NCI-H748 treated with DMSO at 0.1 percent for 48 hours (cell line): ENCODE results near the gene RHOJ.
"Not testable (repeated sequence)": the region's sequence is repeated elsewhere in the genome, so short reads cannot be mapped to it uniquely, and the experiment has no call there.

Experiments
- DNase-seq: peaks from one replicate; lab custom pipeline; 2025; lab: John Stamatoyannopoulos, UW

RHOJ gene

DNA sequence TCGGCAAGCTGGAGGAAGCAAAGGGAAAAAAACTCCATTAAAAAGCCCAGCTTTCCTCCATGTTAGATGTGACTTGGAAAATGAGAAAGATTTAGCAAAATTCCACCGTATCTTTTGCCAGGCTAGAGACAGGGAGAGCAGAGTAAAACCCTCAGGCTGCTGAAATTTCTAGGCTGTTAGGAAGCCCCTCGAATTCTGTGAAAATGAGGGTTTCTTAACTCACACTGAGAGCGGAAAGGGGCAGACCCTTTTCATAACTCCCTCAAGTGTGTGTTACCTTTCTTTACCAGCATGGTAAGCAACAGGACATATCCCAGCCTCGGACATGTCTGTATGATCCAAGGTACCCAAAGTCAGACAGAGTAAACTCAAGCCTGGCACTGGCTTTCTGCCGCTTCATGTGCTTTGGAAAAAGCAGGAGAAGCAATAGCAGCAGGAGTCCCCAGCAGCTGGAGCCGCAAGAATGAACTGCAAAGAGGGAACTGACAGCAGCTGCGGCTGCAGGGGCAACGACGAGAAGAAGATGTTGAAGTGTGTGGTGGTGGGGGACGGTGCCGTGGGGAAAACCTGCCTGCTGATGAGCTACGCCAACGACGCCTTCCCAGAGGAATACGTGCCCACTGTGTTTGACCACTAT, at the start of gene RHOJ:
RHOJ (plus strand) TSS at position 37 of the 637 bp plus-strand sequence; CDS start at position 464, 427 bp downstream.
- DNase-seq: peak; percentile 51

DNA sequence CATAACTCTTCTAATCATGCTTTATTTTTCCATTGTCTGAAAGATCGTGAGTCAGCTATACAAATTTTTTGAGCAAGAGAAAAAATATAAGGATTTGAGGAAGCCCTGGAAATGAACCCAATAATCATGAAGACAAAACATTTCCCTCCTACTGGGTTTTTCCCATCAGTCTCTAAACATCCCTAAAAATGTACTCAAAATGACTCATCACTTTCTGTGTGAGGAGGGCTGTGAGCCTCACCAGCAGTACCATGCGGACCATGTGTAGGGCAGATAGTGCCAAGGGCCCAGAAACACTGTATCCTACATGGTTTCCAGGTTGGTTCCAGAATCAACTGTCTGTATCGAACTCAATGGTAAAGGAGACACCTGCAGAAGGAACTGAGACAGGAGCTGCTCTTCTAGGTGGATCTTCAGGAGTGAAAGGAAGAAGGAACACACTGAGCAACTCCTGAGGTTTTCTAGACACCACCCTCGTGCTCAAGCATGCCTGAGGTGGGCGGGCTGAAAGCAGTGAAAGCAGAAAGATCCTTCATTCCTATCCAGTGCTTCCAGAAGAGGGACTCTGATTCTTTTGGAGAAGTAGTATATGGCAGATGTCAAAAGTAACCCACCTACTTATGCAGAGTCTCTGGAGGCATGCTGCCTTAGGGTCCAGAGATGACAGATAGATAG, 48.6 kb upstream of the RHOJ start:
- DNase-seq: no peak

DNA sequence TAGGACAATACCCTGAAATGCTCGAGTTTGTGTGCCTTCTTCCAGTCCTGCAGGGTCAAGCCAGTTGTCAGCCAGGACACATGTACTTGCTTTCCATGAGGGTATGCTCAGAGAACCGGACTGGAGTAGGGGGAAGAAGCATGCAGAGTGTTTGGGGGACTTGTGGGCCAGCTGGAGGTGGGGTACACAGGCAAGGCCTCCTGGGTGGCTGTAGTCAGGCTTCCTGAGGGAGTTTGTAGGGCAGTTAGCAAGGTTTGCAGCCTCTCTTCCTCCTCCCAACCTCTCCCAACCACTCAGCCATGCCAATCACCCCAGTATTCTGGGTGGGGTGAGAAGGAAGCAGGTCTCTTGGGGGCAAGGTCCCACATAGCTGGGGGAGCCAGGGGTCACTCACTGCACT, 47.0 kb upstream of the RHOJ start:
- no peak for DNase-seq

DNA sequence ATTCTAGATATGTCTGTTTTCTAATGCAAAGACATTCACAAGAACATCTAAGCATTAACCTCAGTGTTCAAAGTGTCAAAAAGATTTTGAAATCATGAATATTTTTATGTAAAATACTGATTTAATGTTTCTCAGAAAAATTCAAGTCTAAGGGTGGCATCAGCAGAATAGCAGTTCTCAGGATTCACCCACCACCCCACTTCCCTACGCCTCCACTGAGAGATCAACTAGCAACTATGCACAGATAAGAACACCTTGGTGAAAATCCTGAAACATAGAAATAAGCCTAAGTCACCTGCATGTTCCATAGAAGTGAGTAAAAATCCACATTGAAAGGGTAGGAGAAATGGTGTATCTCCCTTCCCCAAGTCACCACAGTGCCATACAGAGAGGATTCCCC, 40.9 kb upstream of the RHOJ start:
- no peak for DNase-seq

DNA sequence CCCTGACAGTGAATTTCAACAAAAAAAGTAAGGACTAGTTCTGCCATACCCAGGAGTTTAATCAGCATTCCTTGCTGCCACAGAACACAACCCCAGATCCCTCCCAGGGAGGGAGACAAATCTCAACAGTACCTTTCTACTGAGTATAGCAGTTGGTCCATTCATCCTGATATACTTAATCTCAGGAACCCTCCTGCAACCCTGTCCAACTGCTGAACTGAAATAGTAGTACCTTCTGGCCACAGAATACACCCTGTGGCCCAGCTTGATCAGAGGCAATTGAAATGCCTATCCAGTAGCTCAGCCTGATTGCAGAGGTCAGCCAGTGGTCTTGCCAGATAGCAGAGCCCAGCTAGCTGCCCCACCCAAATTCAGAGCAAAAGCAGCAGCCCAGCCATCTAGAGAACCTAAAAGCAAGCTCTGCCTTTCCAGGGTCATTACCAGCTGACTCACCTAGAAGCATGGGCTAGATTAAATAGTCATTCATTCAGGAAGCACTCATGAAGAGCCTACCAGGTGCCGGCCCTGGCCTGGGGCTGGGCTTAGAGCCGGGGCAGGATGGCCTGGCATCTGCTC, 40.0 kb upstream of the RHOJ start:
- DNase-seq: no peak

DNA sequence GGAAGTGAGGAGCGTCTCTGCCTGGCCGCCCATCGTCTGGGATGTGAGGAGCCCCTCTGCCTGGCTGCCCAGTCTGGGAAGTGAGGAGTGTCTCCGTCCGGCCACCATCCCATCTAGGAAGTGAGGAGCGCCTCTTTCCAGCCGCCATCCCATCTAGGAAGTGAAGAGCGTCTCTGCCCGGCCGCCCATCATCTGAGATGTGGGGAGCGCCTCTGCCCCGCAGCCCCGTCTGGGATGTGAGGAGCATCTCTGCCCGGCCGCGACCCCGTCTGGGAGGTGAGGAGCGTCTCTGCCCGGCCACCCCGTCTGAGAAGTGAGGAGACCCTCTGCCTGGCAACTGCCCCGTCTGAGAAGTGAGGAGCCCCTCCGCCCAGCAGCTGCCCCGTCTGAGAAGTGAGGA, 39.0 kb upstream of the RHOJ start:
- not testable (repeated sequence) for DNase-seq

DNA sequence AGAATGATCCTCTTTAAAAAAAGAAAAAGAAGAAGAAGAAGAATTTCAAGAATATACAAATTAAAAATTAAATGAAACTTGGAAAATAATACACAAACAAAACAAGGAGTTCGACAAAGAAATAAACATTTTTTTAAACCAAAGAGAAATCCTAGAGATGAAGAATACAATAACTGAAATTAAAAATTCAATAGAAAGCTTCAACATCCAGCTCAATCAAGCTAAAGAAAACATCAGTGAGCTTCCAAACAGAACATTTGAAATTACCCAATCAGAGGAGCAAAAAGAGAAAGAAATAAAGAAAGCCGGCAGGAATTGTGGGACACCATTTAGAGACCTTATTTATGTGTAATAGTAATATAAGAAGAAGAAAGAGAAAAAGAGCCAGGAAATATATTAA, 37.2 kb upstream of the RHOJ start:
- DNase-seq: no peak

DNA sequence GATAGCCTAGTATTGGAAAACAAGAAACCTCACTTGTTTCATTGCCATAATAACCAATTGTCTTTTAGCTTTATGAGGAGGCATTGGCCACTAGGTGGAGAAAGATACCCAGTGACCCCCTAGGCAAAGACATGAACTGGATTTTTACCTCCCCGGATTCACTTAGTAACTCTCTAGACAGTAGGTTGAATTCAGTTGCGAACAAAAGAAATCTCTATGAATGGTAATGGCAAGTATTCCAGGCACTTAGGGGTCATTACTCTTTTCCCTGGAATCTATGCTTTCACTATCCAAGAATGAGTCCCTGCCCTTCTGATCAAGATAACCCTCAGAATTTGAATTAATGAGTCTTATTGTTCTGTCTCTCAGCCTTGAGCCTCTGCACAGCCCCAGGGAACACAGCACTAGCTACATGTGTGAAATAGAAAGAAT, 29.5 kb upstream of the RHOJ start:
- peak; percentile 87 for DNase-seq

DNA sequence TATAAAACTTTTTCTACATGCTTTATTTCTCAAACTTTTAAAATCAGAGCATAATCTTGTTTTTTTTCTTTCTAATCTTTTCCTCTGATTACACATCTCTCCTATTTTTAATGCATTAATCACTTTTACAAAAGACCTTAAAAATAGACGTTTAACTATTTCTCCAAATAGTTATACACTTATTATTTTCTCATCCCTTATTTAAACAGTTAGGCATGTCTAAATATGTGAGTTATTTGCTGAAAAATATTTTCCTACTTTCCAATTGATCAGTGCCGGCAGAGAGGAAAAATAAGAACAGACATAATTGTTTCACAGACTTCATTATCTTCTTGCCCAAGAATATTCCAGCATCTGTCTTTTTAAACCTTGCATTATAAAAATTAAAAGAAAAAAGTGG, 28.7 kb upstream of the RHOJ start:
- no peak for DNase-seq

DNA sequence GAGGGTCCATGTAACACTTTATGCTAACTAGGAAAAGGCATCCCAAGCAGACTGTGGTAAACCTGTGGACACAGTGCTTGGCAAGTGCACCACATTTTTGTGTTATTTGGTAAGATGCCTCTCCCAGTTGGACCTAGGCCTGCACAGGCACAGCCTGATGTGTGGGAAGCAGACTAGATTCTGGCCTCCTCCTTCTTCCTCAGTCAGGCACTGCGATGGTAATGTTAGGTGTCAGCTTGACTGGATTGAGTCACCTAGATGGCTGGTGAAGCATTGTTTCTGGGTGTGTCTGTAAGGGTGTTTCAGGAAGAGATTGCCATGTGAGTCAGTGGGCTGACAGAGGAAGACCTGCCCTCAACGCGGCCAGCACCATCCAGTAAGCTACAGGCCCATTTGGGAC, 25.3 kb upstream of the RHOJ start:
- DNase-seq: no peak

DNA sequence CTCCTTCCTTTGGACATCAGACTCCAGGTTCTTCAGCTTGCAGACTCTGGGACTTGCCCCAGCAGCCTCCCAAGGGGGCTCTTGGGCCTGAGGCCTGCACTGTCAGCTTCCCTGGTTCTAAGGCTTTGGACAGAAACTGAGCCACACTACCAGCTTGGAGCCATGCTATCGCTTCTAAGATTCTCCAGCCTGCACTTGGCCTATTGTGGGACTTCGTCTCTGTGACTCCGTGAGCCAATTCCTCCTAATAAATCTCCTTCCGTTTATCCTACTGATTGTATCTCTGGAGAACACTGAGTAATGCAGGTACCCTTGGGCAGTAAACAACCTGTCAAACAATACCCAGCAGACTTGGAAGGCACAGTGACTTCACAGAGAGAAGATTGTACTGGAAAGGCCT, 24.9 kb upstream of the RHOJ start:
- no peak for DNase-seq

DNA sequence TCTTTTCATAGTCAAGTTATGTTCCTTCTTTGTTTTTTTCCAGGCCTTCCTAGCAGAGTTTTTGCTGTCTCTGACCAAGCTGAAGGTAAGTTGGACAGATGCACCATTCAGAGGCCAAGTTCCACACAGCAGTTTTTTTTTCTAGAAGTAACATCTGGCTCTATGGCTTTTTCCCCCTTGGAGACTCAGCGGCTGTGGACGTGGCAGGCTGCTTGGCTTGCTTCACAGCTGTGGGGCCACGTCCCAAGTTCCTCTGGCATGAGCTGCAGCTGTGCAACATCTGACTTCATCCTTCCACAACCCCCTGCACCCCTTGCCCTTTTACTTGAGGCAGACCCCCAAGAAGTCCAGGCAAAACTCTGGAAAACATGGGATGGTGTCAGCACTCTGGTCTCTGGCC, 24.2 kb upstream of the RHOJ start:
- DNase-seq: no peak

DNA sequence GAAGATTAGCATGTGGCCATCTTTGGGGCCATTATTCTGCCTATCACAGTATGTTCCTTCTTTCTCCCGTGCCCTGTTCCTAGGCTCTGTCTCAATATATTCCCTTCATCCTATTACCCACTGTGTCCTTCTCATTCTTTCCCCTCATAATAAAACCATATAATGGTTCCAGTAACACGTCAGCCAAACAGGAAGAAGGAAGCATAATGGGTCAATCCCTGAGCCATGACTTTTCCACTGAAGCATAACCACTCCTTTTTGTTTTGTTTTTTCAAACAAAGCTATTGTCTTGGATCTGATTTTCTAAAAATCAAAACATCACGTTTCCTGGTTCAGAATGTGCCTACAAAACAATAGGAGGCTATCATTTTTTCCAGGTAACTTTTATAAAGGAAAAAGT, 21.3 kb upstream of the RHOJ start:
- DNase-seq: no peak

DNA sequence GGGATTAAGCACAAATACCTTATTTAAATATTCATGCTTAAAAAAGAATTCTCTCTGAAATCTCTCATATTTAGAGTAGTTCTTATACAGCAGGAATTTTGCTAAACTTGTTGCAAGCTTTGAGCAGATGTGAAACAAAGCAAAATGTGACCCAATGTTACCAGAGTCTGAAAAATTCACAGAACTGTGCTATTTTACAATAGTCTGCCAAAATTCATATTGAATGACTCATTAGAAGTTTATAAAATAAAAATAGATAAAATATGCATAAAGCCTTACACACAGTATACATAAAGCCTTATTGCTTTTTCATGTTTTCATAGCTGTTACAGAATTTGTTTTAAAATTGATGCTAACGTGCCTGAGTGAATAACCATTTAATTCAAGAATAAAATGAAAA, 17.8 kb upstream of the RHOJ start:
- DNase-seq: no peak

DNA sequence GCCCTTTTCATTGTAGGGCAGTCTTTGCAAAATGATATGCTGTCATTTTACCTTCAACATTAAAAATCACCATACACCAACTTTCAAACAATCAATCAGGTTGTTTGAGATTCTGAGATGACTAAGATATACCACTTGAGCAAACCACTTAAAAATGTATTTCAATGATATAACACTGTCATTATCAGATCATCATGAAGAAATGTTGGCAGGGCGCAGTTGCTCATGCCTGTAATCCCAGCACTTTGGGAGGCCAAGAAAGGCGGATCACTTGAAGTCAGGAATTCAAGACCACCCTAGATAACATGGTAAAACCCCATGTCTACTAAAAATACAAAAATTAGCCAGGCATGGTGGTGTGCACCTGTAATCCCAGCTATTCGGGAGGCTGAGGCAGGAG, 13.0 kb upstream of the RHOJ start:
- no peak for DNase-seq

DNA sequence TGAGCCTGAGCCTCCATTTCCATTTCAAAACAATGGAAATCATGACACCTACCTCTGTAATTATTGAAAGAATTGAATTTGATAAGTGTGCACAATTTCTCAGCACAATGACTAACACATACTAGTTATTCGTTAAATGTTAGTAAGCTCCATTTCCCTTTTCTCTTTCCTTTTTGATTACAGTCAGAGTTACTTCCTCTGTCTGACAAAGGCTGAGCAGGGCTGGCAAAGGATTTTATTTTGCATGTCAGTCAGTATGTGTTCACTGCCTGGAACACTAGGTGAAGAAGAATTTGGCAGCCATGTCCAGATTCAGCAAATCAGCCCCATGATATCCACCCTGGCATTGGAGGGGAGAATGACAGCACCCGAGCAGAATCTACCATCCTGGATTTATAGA, 12.2 kb upstream of the RHOJ start:
- no peak for DNase-seq

DNA sequence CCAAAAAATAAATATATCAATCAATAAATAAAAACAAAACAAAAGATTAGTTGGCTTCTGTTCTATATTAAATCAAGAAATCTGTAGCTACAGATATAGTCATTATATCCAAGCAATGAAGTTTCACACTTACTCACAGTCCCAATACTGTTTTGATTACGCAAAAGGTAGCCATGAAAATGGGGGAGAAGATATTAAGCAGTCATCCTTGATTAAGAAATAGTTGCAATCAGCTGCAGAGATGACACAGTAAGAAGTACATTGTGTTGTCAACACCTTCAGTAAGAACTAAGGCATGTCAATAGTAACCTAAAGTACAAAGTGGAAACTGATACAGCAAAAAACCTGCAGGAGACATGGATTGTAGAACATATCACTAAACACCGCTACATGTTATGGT, 11.0 kb upstream of the RHOJ start:
- DNase-seq: no peak

DNA sequence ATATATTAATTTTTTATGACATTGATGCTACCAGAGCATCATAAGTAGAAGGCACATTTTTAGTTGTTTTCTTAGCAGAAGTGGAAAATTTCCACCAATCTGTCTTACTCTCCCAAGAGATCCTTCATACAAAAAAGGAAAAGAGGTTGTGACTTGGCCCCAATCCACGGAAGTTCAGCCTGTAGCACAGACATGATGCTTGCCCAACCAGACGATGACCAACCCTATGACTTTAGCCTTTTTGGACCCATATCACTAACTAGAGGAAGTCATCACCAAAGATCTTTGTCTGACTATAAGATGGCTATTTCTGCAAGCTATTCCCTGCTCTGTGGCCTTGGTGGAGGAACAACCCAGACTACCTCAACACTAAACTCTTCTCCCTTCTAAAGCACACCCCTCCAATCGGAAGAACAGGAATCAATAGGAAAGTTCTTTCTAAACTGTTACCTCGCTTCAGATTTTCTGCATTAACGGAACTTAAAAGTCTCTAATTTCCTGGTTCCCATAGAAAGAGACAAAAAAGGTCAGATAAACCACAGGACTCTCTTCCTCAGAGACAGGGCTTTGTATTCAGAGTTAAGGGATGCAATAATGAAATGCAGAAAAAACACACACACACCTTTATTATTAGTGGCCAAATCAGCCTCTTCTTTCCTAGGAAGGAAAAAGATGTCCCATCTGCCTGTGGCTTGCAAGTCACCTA, 4.1 kb upstream of the RHOJ start:
- DNase-seq: no peak

DNA sequence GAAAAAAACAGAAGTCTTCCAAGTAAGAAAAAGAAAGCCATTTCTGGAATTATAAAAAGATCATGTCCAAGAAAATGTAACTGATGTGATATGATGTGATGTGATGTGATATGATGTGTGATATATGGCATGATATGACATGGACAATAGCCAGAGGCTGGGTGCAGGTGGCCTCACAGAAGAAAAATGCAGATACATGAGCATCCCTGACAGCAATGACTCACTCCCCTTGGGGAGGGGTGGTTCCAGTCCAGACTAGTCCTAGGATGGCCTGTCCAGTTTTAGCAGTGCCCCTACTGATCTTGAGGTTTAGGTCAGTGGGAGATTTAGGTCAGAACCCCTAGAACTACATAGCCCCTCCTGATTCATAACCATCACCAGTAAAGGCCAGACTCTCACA, 3.5 kb upstream of the RHOJ start:
- no peak for DNase-seq

DNA sequence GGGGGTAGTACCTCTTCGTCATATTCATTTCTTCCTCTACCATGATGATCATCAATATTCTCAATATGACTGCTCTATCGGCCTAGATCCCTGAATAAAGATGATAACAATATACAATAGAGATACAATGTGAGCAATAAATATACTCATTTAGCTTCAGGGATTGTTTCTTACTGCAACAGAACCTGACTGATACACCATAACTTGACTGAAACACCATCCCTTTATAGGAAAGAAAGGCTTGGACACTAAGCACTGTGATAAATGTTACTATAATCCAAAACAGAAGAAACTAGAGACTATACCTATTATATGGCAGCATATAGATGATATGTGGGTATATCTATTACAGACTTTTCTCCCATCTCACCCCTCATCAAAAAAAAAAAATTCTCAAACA, 1.2 kb upstream of the RHOJ start:
- no peak for DNase-seq

DNA sequence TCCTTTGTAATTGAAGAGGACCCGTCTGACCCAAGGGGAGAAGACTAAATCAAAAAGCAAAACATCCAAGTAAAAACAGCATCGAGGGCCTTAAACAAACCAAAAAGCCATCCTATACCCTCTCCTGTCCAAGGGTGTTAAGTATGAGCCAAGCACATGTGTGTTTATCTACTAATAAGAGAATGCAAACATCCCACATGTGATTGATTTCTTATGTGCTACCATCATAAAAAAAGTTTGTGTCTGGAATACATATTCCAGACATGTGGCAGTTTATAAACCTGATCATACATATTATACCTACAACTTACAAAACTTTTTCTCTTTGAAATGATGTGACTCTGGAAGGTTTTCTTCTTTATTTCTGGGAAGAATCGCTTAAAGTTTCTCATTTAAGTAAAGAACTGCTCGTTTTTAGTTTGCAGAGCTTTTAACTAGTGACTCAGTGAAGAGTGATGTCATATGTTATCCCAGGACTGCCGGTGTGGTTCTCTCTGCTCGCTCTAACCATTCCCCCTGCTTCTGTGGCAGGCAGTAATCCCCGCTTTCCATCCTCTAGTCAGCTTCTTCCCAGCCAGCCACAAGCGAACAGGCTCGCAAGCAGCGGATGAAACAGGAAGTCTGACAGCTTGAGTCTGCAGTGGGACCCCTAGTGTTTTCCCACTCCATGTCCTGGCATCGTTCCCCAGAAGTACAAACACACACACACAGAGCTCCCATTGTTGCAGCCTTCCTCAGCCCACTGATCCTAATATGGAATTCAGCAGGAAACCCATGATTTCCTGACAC, 431 bp upstream of the RHOJ start:
- DNase-seq: peak; percentile 90

DNA sequence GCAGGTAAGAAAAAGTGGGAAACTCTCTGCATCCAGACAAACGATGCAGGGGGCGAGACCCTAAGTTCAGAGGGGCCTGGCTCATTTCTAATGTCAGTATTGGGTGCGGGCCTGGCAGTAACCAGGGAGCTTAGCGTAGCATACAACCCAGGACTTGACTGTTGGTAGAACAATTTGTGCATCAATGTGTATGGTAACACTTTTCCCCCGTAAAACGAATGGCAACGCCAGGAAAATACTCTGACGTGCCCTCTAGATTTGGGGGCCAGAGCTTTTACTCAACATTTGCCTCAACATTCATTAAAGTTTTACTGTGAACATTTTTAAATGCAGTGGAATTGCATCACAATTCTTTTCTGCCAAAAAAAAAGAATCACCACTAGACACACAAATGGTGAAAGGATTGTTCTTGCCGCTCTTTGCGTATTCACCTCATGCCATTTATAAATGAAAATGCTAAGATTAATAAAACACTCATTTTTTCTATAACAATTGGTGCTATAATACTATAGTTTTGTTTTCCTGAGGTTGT, 867 bp downstream of the RHOJ start:
- no peak for DNase-seq
